A549 (cell line): ENCODE measurements around the gene MAPK8IP3. TPM values are rescaled to one million over a fixed set of nuclear protein-coding genes. Genes with fewer than 3 reads are reported as not detected.

ENCODE experiments used
- ATAC-seq, 2 experiments: fragments of 200-7000 bp in 1 of 2; fragments of >200 bp in 1 of 2; cut with Nextera tagmentation in 1 of 2; cut with Tn5 transposase in 1 of 2; 3 replicates each; pipeline versions ENCODE4 v1.8.0 to v1.9.1; 2018 to 2020; ENCODE audit warnings: mild to moderate bottlenecking in 1 of 2, moderate library complexity in 1 of 2
- CTCF ChIA-PET: fragments of 300-600 bp; sonication (Branson Sonifier 250); formaldehyde crosslinking; extraction: SDS; loops from one replicate; lab custom pipeline; 2021; ENCODE audit warnings: antibody characterized with exemption, inconsistent platforms; lab: Yijun Ruan, JAX
- POLR2A ChIA-PET: fragments of 350-600 bp; formaldehyde crosslinking; extraction: SDS; loops from one replicate; lab custom pipeline; 2021; ENCODE audit warnings: antibody characterized with exemption, inconsistent platforms; lab: Yijun Ruan, JAX
- DNase-seq, 2 experiments: peaks; one replicate each; pipeline versions ENCODE4 v3.0.0 to v3.0.0-alpha.2; 2011 to 2016; ENCODE audit warnings: low read depth in 1 of 2, low spot score in 1 of 2
- FAIRE-seq: peaks from 2 replicates; lab custom pipeline; 2011; peaks lifted over from hg19 to GRCh38; lab: Jason Lieb, UNC
- H3K27ac ChIP-seq, 2 experiments: fragments of >200 bp; sonication (Bioruptor Twin); formaldehyde crosslinking; 3 replicates each; pipeline ENCODE4 v1.5.1; 2016 to 2017
- H3K4me1 ChIP-seq: fragments of >200 bp; sonication (Bioruptor Twin); formaldehyde crosslinking; 3 replicates; pipeline ENCODE4 v1.6.1; 2016
- H3K4me2 ChIP-seq: fragments of >200 bp; sonication (Bioruptor Twin); formaldehyde crosslinking; 3 replicates; pipeline ENCODE4 v1.6.1; 2016
- H3K4me3 ChIP-seq: fragments of >200 bp; sonication (Bioruptor Twin); formaldehyde crosslinking; 3 replicates; pipeline ENCODE4 v1.5.1; 2016
- H3K9me3 ChIP-seq: fragments of >200 bp; sonication (Bioruptor Twin); formaldehyde crosslinking; 3 replicates; pipeline ENCODE4 v1.6.1; 2016
- ATOH8 ChIP-seq: fragments of 250-450 bp; sonication (Bioruptor Pico); IDR thresholded peaks from 2 replicates; pipeline ENCODE4 v1.5.0; 2020; ENCODE audit warnings: low read depth, mild to moderate bottlenecking, moderate library complexity
- BHLHE40 ChIP-seq: IDR thresholded peaks from 2 replicates; pipeline ENCODE4 v1.6.1; 2012; ENCODE audit warnings: low read depth, low read length, inconsistent platforms
- CBX2 ChIP-seq: fragments of 200-600 bp; sonication (generic); IDR thresholded peaks from 2 replicates; pipeline ENCODE4 v1.6.1; 2016; ENCODE audit warnings: low read depth, mild to moderate bottlenecking, borderline replicate concordance
- CHD2 ChIP-seq: fragments of 150-350 bp; IDR thresholded peaks from 2 replicates; pipeline ENCODE4 v1.6.1; 2014; ENCODE audit warnings: low read length; ENCODE audit not compliant: partially characterized antibody
- CHD4 ChIP-seq: fragments of 200-600 bp; sonication (generic); IDR thresholded peaks from 2 replicates; pipeline ENCODE4 v1.6.1; 2016; ENCODE audit warnings: antibody characterized with exemption, mild to moderate bottlenecking, borderline replicate concordance
- CTCF ChIP-seq: fragments of >200 bp; sonication (Bioruptor Twin); formaldehyde crosslinking; IDR thresholded peaks from 3 replicates; pipeline ENCODE4 v1.5.1; 2016
- EHMT2 ChIP-seq: fragments of 200-600 bp; sonication (generic); IDR thresholded peaks from 2 replicates; pipeline ENCODE4 v1.6.1; 2016; ENCODE audit warnings: antibody characterized with exemption, low read depth, mild to moderate bottlenecking, moderate library complexity
- ELK1 ChIP-seq: fragments of 150-350 bp; IDR thresholded peaks from 2 replicates; pipeline ENCODE4 v1.6.1; 2014; ENCODE audit warnings: low read depth, mild to moderate bottlenecking, low read length
- ESRRA ChIP-seq: fragments of 150-350 bp; IDR thresholded peaks from 2 replicates; pipeline ENCODE4 v1.6.1; 2014; ENCODE audit warnings: mild to moderate bottlenecking, low read length, borderline replicate concordance
- FOXS1 ChIP-seq: fragments of 250-450 bp; sonication (Bioruptor Pico); IDR thresholded peaks from 2 replicates; pipeline ENCODE4 v1.5.0; 2020; ENCODE audit warnings: mild to moderate bottlenecking, moderate library complexity
- GATA3 ChIP-seq: IDR thresholded peaks from 2 replicates; pipeline ENCODE4 v1.6.1; 2012; ENCODE audit warnings: borderline replicate concordance
- HMGXB4 ChIP-seq: fragments of 250-450 bp; sonication (Bioruptor Pico); IDR thresholded peaks from 2 replicates; pipeline ENCODE4 v1.5.0; 2021; ENCODE audit warnings: mild to moderate bottlenecking, moderate library complexity, borderline replicate concordance
- HOXA7 ChIP-seq: fragments of 250-450 bp; sonication (Bioruptor Pico); IDR thresholded peaks from 2 replicates; pipeline ENCODE4 v1.5.0; 2020; ENCODE audit warnings: mild to moderate bottlenecking, moderate library complexity
- HOXB5 ChIP-seq: fragments of 250-450 bp; sonication (Bioruptor Pico); IDR thresholded peaks from 2 replicates; pipeline ENCODE4 v1.5.0; 2020; ENCODE audit warnings: mild to moderate bottlenecking, moderate library complexity
- JUN ChIP-seq, 2 experiments: fragments of >200 bp; sonication (Bioruptor Twin); formaldehyde crosslinking; IDR thresholded peaks; 2 replicates in 1 of 2; 3 replicates in 1 of 2; pipeline ENCODE4 v1.6.1; 2016 to 2017
- JUNB ChIP-seq: fragments of >200 bp; sonication (Bioruptor Twin); formaldehyde crosslinking; IDR thresholded peaks from 2 replicates; pipeline ENCODE4 v1.6.1; 2016
- MAX ChIP-seq: IDR thresholded peaks from 2 replicates; pipeline ENCODE4 v1.6.1; 2012
- RCOR1 ChIP-seq: fragments of 150-350 bp; IDR thresholded peaks from 2 replicates; pipeline ENCODE4 v1.6.1; 2014; ENCODE audit warnings: antibody characterized with exemption, low read length, low read depth
- RFX5 ChIP-seq: fragments of 450-650 bp; IDR thresholded peaks from 2 replicates; pipeline ENCODE4 v1.7.1; 2014; ENCODE audit warnings: antibody characterized with exemption, mild to moderate bottlenecking, moderate library complexity
- RNF2 ChIP-seq: fragments of 200-600 bp; sonication (generic); IDR thresholded peaks from 2 replicates; pipeline ENCODE4 v1.6.1; 2016; ENCODE audit warnings: low read depth, mild to moderate bottlenecking, antibody characterized with exemption, moderate library complexity, borderline replicate concordance
- SMC3 ChIP-seq: fragments of >200 bp; sonication (Bioruptor Twin); formaldehyde crosslinking; IDR thresholded peaks from 3 replicates; pipeline ENCODE4 v1.6.1; 2018; ENCODE audit warnings: inconsistent platforms
- ZFP36 ChIP-seq: fragments of 450-650 bp; IDR thresholded peaks from 2 replicates; pipeline ENCODE4 v1.6.1; 2014; ENCODE audit warnings: borderline replicate concordance; ENCODE audit not compliant: partially characterized antibody
- WGBS: methylation state at CpG from one replicate; pipeline ENCODE4 v1.1.6; 2017; ENCODE audit errors: missing lambda C conversion rate; 5-methylcytosine and 5-hydroxymethylcytosine counted together
- polyA plus RNA-seq, 4 experiments: library from polyadenylated mRNA; depleted of rRNA in 3 of 4; stranded (reverse); fragments of >200 nt; fragmentation: RNase III in 1 of 4; extraction: RNeasy Plus Mini Kit Qiagen cat#74134 plus additional on column Dnase treatment in 1 of 4; gene quantifications; 2 replicates in 3 of 4; 3 replicates in 1 of 4; pipeline ENCODE4 v1.2.3, GENCODE V29; 2011 to 2017

MAPK8IP3 gene
- polyA plus RNA-seq, 2 of the 4 experiments (the other 2 are of a cell fraction) = 12.0 to 53.3 TPM

- no peak for TF ChIP-seq HMGXB4
- no peak for TF ChIP-seq GATA3
- TF ChIP-seq EHMT2 = no peak
- no peak for TF ChIP-seq JUNB
- no peak for TF ChIP-seq JUN (IDR thresholded peaks at IDR 0.05)
- no peak for TF ChIP-seq ZFP36
- TF ChIP-seq FOXS1 (CRISPR knock-in tag) = no peak
- TF ChIP-seq BHLHE40 = no peak
- no peak for TF ChIP-seq SMC3
These were observed 38.1 kb upstream of the MAPK8IP3 start (continued) for GRCh38 chr16:1667916-1668315.

GRCh38 chr16:1668612-1669319 lies 37.2 kb upstream of the MAPK8IP3 start:
- no peak for FAIRE-seq
- H3K9me3 ChIP-seq = no peaks in the 10 kb centered on the region
- TF ChIP-seq ESRRA (no peak), RFX5 (no peak), HOXB5 (CRISPR knock-in tag) (no peak), CBX2 (no peak), RCOR1 (no peak), ELK1 (no peak), CTCF (no peak), MAX (no peak), CHD2 (no peak), ATOH8 (CRISPR knock-in tag) (no peak), JUNB (no peak), HOXA7 (CRISPR knock-in tag) (no peak), RNF2 (no peak), SMC3 (no peak), CHD4 (no peak)
- H3K27ac ChIP-seq = no peak overlapping the region
- H3K4me1 ChIP-seq = no peaks in the 10 kb centered on the region
- ATAC-seq = no peak
- H3K4me2 ChIP-seq = no peak overlapping the region
- no peak overlapping the region for H3K4me3 ChIP-seq
- 90% methylated on average over 19 of the region's 23 CpGs for WGBS
- ChIA-PET POLR2A (no interaction called here), CTCF (interaction anchor here (0.7 to 1.5 kb wide), 5 partner anchors 8 to 38 kb away, joined by 3 to 5 read pairs (median 4); partner anchors contain the start of gene MAPK8IP3)
- no peak for DNase-seq
